Renal pelvis (tissue), 4 donors: ENCODE results near the gene PARD3. TPM values are rescaled to one million over a fixed set of nuclear protein-coding genes. Genes with fewer than 3 reads are reported as not detected.

Source experiments
- DNase-seq: peaks from one replicate; pipeline ENCODE4 v3.0.0-alpha.2; 2013
- polyA plus RNA-seq, 3 donors: library from polyadenylated mRNA; unstranded; fragments of 120-200 nt; gene quantifications; one replicate each; pipeline ENCODE4 v1.2.1, GENCODE V29; 2013; ENCODE audit not compliant: insufficient read length in 3 of 3

The PARD3 gene
- polyA plus RNA-seq, 3 donors, result 66.9 to 71.1 (median 71.1) TPM

- DNase-seq, result no peak
These were observed 311.4 kb downstream of the PARD3 start for GRCh38 chr10:34503704-34504103.

GRCh38 chr10:34499612-34500279 is 315.4 kb downstream of the PARD3 start:
- DNase-seq, result no peak

- no peak for DNase-seq
These were observed 316.3 kb downstream of the PARD3 start for GRCh38 chr10:34498821-34499220.

GRCh38 chr10:34495938-34496337 is 319.2 kb downstream of the PARD3 start:
- DNase-seq, result no peak

- no peak for DNase-seq
These were observed 321.1 kb downstream of the PARD3 start for GRCh38 chr10:34494012-34494411.

GRCh38 chr10:34492081-34492480 is 323.0 kb downstream of the PARD3 start:
- DNase-seq, result no peak

- no peak for DNase-seq
These were observed 323.4 kb downstream of the PARD3 start for GRCh38 chr10:34491678-34492077.

- no peak for DNase-seq
These were observed 324.9 kb downstream of the PARD3 start for GRCh38 chr10:34489973-34490745.

- DNase-seq, result no peak
These were observed 325.7 kb downstream of the PARD3 start for GRCh38 chr10:34489411-34489810.

GRCh38 chr10:34488476-34489130 is 326.5 kb downstream of the PARD3 start:
- DNase-seq, result no peak

- no peak for DNase-seq
These were observed 329.1 kb downstream of the PARD3 start for GRCh38 chr10:34486008-34486407.

GRCh38 chr10:34484164-34484563 is 330.9 kb downstream of the PARD3 start:
- DNase-seq, result no peak

- DNase-seq, result no peak
These were observed 334.8 kb downstream of the PARD3 start for GRCh38 chr10:34480345-34480744.

GRCh38 chr10:34479520-34480179 is 335.4 kb downstream of the PARD3 start:
- DNase-seq, result no peak

GRCh38 chr10:34477249-34477648 is 337.8 kb downstream of the PARD3 start:
- DNase-seq, result no peak

GRCh38 chr10:34476608-34477007 is 338.5 kb downstream of the PARD3 start:
- no peak for DNase-seq

GRCh38 chr10:34475786-34476185 is 339.3 kb downstream of the PARD3 start:
- no peak for DNase-seq

- no peak for DNase-seq
These were observed 339.8 kb downstream of the PARD3 start for GRCh38 chr10:34475274-34475646.

- DNase-seq, result no peak
These were observed 340.4 kb downstream of the PARD3 start for GRCh38 chr10:34474555-34475273.

- no peak for DNase-seq
These were observed 341.1 kb downstream of the PARD3 start for GRCh38 chr10:34474009-34474376.

GRCh38 chr10:34473174-34474008 is 341.7 kb downstream of the PARD3 start:
- no peak for DNase-seq
